Measurements from ENCODE around the gene CIB4. TPM values are rescaled to one million over a fixed set of nuclear protein-coding genes. Genes with fewer than 3 reads are reported as not detected.

The CIB4 gene
- total RNA-seq, 4 donors from 2014 or later: not detected

DNA sequence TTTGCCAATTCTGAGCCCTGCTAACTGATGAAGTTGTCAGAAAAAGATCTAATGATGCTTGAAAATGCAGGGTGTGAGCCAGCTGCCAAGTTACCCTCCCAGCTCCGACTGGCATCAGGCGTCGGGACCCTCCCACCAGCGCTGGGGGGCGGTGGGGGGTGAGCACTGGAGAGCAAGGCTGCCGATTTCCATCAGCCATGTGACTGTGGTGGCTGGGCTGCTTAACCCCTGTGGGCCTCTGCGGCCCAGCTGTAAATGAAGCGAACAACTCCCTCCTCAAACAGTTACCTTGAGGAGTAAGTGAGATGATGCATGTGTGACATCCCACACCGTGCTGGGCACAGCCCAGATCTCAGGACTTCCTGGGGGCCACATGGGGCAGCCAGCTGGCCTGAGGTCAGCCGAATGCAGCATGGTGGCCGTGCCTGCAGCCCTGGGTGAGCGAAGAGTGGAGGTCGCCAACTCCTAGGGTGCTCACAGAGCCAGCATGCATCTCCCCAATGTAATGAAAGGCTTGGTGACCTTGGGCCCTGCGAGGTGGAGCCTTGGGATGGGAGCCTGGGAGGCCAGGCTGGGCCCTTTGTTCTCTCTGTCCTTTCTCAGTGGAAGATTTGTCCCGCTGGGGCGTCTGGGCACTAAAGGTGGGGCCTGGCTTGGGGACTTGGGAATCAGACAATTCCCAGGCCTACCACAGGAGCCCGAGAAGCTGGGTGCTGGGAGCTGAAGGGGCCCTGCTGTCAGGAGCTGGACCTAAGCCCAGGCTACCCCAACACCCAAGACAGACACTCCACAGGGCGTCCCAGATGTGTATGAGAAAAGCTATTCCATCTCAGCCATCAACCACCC lies 25.1 kb downstream of the CIB4 start:
- Histone ChIP-seq H3K36me3 (no peaks in the 10 kb centered on the region), H3K9me3 (no peaks in the 10 kb centered on the region), H3K27me3 (peaks cover 0 to 10% (median 0%) of the 10 kb centered on the region in 4 donors), H3K4me1 (peaks cover 20 to 44% (median 42%) of the 10 kb centered on the region in 4 donors), H3K27ac (replicated peaks in 1 of 4) (no peak overlapping the region), H3K4me3 (no peak overlapping the region)
- WGBS: 76% methylated on average over 9 of the region's 18 CpGs
- no peak for TF ChIP-seq POLR2A (IDR thresholded peaks at IDR 0.05; ENCODE audit: low read depth)
- TF ChIP-seq POLR2AphosphoS5 (IDR thresholded peaks at IDR 0.05): no peak
- no peak for TF ChIP-seq EP300 (IDR thresholded peaks at IDR 0.05)
- no peak for TF ChIP-seq CTCF (IDR thresholded peaks at IDR 0.05)
- intact Hi-C loops (cut with DNase I): no loop called here
- no peak for DNase-seq (ENCODE audit: extremely low spot score)

DNA sequence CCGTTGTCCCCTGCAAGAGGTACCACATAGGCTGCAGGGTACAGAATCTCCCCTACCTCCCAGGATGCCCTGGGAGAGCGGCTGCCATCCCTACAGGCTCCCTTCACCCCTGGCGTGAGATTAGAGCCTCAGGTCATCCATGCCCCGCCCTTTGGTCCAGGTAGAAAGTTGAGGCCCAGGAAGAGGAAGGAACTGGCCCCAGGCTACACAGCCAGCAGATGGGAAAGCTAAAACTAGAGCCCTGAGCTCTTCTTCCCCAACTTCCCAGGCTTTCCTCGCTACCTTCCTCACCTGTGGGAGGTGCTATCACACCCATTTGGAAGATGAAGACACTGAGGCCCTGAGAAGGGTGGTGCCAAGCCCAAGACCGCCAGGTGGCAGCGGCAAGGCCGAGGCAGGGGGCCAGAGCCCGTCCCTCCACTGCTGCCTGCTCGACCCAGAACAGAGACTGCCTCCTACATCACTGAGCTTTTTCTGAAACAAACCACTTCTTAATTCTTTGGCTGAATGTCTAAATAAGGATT lies 25.8 kb downstream of the CIB4 start:
- no peak for TF ChIP-seq CTCF (IDR thresholded peaks at IDR 0.05)
- TF ChIP-seq EP300 (IDR thresholded peaks at IDR 0.05): no peak
- TF ChIP-seq POLR2AphosphoS5 (IDR thresholded peaks at IDR 0.05): no peak
- TF ChIP-seq POLR2A (IDR thresholded peaks at IDR 0.05; ENCODE audit: low read depth): no peak
- peaks cover 20 to 44% (median 42%) of the 10 kb centered on the region in 4 donors for H3K4me1 ChIP-seq
- H3K9me3 ChIP-seq: no peaks in the 10 kb centered on the region
- no peak for DNase-seq (ENCODE audit: extremely low spot score)
- H3K36me3 ChIP-seq: no peaks in the 10 kb centered on the region
- intact Hi-C loops (cut with DNase I): no loop called here
- H3K4me3 ChIP-seq: no peak overlapping the region
- WGBS: 62% methylated on average over 8 of the region's 10 CpGs
- H3K27ac ChIP-seq (replicated peaks in 1 of 4): no peak overlapping the region
- H3K27me3 ChIP-seq: peaks cover 0 to 10% (median 0%) of the 10 kb centered on the region in 4 donors

DNA sequence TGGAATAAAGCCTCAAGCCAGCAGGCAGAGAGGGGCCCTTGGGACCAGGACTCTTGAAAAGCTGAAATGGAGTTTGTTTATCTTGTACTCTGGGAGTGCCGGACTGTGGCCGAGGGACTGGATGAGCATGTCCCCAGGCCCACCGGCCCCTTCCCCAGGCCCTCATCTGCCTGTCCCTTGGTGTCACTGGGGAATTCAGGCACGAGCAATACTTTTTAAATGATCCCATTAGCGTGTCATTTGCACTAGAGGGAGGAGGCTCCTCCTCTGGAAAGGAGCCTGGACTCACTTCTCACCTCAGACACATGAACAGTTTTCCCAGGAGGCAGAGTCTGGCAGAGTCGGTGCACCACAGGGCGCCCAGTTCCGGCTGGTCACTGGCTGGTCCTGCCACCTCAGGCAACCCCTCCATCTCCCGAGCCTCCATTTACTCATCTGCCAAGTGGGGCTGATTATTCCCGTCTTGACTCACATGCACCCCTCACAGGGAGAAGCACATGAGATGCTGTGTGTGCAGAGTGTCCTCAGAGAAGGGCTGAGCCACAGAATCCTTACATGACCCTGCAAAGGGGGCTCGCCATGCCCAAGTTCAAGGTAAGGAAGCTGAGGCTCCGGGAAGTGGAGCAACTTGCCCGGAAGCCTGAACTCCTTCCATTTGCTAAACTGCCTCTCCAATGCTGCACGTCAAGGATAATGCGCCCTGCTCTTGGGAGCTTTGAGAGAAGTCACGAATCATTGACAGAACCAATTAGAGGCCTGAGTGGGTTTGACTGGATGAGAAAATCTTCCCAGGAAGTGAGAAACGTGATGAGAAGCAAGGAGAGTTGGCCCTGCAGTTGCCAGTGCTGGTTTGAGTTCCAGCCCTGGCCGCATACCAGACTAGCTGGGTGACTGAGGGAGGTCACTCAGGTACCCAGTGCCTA lies 26.7 kb downstream of the CIB4 start:
- Histone ChIP-seq H3K27me3 (peaks cover 0 to 10% (median 0%) of the 10 kb centered on the region in 4 donors), H3K4me1 (peaks cover 20 to 44% (median 42%) of the 10 kb centered on the region in 4 donors), H3K27ac (replicated peaks in 1 of 4) (peak overlapping the region; percentile 22 to 68 (median 31)), H3K36me3 (no peaks in the 10 kb centered on the region), H3K4me3 (no peak overlapping the region), H3K9me3 (no peaks in the 10 kb centered on the region)
- TF ChIP-seq POLR2AphosphoS5 (IDR thresholded peaks at IDR 0.05) (no peak), CTCF (IDR thresholded peaks at IDR 0.05) (no peak), EP300 (IDR thresholded peaks at IDR 0.05) (no peak)
- no peak for DNase-seq (ENCODE audit: extremely low spot score)
- intact Hi-C loops (cut with DNase I): no loop called here
- WGBS: 46% methylated on average over 15 of the region's 18 CpGs

DNA sequence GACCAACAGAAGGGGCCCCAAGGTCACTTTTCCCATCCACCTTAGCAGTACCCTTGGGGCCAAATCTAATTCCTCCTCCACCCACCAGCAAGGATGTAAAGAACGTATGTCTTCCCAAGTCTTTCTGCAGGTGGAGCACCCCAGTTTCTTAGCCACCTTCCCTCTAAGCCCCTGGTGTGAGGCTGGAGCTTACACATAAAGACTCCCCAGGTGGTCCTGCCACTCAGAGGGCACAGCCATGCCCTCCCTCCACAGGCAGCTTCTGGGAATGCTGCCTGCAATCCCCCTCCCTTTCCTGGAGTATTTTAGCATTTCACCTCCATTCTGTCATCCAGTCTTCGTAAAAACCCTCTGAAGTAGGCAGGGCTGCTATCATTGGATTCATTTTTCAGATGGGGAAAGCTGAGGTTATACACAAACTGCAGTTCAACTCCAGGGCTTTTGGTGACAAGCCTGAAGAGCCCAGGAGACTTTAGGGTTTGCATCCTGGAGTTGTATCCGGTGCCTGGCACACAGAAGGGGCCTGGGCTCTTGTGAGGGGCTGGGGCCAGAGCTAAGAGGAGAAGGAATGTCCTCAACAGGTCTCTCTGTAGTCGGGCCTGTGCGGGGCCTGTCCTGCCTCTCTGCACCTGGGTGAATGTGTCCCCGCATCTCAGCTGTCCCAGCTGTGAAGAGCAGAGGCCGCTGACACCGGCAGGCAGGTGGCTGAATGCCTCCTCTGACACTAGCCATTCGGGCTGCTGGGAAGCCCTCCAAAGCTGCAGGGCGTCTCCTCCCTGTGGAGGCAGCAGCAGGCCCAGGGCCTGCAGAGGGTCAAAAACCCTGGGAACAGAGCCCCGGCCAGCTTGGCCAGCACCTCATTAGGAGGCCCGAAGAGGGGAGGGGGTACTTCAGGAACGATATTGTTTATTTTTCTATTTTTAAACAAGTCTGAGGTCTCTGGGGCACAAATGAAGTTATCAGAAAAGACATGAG lies 27.6 kb downstream of the CIB4 start:
- H3K36me3 ChIP-seq: no peaks in the 10 kb centered on the region
- peaks cover 0 to 3% (median 0%) of the 10 kb centered on the region in 4 donors for H3K27me3 ChIP-seq
- intact Hi-C loops (cut with DNase I): no loop called here
- peak; percentile 91 for DNase-seq (ENCODE audit: extremely low spot score)
- WGBS: 52% methylated on average over 6 of the region's 13 CpGs
- peak overlapping the region; percentile 22 to 68 (median 31) for H3K27ac ChIP-seq (replicated peaks in 1 of 4)
- H3K4me3 ChIP-seq: no peak overlapping the region
- peaks cover 20 to 44% (median 42%) of the 10 kb centered on the region in 4 donors for H3K4me1 ChIP-seq
- TF ChIP-seq CTCF (IDR thresholded peaks at IDR 0.05) (no peak), POLR2AphosphoS5 (IDR thresholded peaks at IDR 0.05) (no peak), EP300 (IDR thresholded peaks at IDR 0.05) (no peak)
- no peaks in the 10 kb centered on the region for H3K9me3 ChIP-seq
